HL-60 (cell line): ENCODE results near the gene GPRC5B.

Source experiments
- DNase-seq, 2 experiments: peaks; one replicate each; pipeline ENCODE4 v3.0.0-alpha.2; 2010 to 2020; ENCODE audit warnings: low read depth in 1 of 2, low spot score in 1 of 2
- H3K27ac ChIP-seq: fragments of 250-450 bp; sonication (Bioruptor Pico); replicated peaks from 2 replicates; pipeline ENCODE4 v1.5.1; 2020; ENCODE audit warnings: mild to moderate bottlenecking, moderate library complexity
- H3K27me3 ChIP-seq: fragments of 250-450 bp; sonication (Bioruptor Pico); 2 replicates; pipeline ENCODE4 v1.5.1; 2021; ENCODE audit warnings: mild to moderate bottlenecking, moderate library complexity; ENCODE audit not compliant: insufficient read depth, poor library complexity, severe bottlenecking
- H3K4me3 ChIP-seq: replicated peaks from 2 replicates; pipeline ENCODE4 v1.5.1; 2011; ENCODE audit warnings: mild to moderate bottlenecking, control low read depth, low read length; ENCODE audit not compliant: insufficient read depth
- GABPA ChIP-seq: IDR thresholded peaks from 2 replicates; pipeline ENCODE4 v1.6.1; 2012; ENCODE audit warnings: low read depth
- POLR2AphosphoS5 ChIP-seq: IDR thresholded peaks from 2 replicates; pipeline ENCODE4 v1.6.1; 2012; ENCODE audit warnings: low read depth
- SPI1 ChIP-seq: IDR thresholded peaks from 2 replicates; pipeline ENCODE4 v1.6.1; 2012; ENCODE audit warnings: low read depth, mild to moderate bottlenecking, borderline replicate concordance
- TF ChIP-seq, protein P1 (sequence below): IDR thresholded peaks from 2 replicates; pipeline ENCODE4 v1.6.1; 2012; ENCODE audit warnings: low read depth; ENCODE audit not compliant: insufficient replicate concordance
- TF ChIP-seq, protein P2 (sequence below): IDR thresholded peaks from one replicate; pipeline ENCODE4 v1.5.1; 2011; ENCODE audit warnings: low read length, control low read depth, inconsistent platforms; ENCODE audit not compliant: insufficient read depth

GPRC5B gene

DNA sequence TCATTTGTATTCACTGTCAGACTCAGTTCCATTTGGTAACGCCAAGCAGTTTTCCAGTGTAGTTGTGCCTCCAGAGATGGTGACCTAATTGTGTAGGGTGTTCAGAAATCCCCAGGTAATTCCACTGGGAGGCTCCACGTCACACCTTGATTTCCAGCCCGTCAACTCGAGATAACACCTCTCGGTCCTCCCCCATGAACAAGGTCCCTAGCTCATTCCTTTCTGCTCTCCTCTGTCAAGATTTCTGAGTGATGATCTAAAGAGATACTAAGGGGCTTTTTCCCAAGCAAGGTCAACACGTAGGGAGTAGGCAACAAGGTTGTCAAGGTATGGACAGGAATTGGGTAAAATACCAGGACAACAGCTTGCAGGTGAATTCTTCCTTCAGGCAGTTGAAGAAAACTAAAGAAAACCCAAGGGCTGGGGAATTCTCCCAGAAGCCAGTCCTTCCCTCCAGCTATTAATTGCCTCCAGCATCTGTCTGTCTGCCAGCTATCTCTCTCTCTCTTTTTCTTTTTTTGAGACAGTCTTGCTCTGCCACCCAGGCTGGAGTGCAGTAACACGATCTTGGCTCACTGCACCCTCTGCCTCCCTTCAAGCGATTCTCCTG, 31.4 kb downstream of the GPRC5B start:
- H3K4me3 ChIP-seq = no peak overlapping the region
- no peaks in the 10 kb centered on the region for H3K27me3 ChIP-seq
- TF ChIP-seq, protein P1, sequence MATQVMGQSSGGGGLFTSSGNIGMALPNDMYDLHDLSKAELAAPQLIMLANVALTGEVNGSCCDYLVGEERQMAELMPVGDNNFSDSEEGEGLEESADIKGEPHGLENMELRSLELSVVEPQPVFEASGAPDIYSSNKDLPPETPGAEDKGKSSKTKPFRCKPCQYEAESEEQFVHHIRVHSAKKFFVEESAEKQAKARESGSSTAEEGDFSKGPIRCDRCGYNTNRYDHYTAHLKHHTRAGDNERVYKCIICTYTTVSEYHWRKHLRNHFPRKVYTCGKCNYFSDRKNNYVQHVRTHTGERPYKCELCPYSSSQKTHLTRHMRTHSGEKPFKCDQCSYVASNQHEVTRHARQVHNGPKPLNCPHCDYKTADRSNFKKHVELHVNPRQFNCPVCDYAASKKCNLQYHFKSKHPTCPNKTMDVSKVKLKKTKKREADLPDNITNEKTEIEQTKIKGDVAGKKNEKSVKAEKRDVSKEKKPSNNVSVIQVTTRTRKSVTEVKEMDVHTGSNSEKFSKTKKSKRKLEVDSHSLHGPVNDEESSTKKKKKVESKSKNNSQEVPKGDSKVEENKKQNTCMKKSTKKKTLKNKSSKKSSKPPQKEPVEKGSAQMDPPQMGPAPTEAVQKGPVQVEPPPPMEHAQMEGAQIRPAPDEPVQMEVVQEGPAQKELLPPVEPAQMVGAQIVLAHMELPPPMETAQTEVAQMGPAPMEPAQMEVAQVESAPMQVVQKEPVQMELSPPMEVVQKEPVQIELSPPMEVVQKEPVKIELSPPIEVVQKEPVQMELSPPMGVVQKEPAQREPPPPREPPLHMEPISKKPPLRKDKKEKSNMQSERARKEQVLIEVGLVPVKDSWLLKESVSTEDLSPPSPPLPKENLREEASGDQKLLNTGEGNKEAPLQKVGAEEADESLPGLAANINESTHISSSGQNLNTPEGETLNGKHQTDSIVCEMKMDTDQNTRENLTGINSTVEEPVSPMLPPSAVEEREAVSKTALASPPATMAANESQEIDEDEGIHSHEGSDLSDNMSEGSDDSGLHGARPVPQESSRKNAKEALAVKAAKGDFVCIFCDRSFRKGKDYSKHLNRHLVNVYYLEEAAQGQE = no peak
- TF ChIP-seq POLR2AphosphoS5 (no peak), SPI1 (no peak), GABPA (no peak)
- TF ChIP-seq, protein P2, sequence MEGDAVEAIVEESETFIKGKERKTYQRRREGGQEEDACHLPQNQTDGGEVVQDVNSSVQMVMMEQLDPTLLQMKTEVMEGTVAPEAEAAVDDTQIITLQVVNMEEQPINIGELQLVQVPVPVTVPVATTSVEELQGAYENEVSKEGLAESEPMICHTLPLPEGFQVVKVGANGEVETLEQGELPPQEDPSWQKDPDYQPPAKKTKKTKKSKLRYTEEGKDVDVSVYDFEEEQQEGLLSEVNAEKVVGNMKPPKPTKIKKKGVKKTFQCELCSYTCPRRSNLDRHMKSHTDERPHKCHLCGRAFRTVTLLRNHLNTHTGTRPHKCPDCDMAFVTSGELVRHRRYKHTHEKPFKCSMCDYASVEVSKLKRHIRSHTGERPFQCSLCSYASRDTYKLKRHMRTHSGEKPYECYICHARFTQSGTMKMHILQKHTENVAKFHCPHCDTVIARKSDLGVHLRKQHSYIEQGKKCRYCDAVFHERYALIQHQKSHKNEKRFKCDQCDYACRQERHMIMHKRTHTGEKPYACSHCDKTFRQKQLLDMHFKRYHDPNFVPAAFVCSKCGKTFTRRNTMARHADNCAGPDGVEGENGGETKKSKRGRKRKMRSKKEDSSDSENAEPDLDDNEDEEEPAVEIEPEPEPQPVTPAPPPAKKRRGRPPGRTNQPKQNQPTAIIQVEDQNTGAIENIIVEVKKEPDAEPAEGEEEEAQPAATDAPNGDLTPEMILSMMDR = no peak
- DNase-seq = no peak
- no peak overlapping the region for H3K27ac ChIP-seq

DNA sequence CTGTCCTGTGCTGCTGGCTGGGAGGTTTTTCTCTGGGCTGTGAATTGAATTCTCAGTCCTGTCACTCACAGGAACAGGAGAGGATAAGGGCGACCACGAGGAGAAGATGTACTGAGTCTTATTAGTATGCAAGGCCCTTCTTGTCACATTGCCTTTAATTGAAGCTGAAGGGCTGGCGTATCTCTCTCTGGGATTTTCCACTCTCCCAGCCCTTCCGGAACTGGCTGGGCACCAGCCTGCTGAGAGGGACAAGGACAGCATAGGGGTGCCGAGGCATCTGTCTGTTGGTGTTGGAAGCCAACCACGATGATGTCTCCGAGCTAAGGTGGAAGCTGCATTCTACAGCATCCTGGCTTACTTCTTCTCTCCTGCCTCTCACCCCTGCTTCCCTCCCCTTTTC, 33.2 kb downstream of the GPRC5B start:
- TF ChIP-seq GABPA (no peak), SPI1 (no peak), POLR2AphosphoS5 (no peak)
- TF ChIP-seq, protein P1 = no peak
- TF ChIP-seq, protein P2 = no peak
- H3K27me3 ChIP-seq = no peaks in the 10 kb centered on the region
- no peak overlapping the region for H3K27ac ChIP-seq
- no peak overlapping the region for H3K4me3 ChIP-seq
- DNase-seq = no peak

DNA sequence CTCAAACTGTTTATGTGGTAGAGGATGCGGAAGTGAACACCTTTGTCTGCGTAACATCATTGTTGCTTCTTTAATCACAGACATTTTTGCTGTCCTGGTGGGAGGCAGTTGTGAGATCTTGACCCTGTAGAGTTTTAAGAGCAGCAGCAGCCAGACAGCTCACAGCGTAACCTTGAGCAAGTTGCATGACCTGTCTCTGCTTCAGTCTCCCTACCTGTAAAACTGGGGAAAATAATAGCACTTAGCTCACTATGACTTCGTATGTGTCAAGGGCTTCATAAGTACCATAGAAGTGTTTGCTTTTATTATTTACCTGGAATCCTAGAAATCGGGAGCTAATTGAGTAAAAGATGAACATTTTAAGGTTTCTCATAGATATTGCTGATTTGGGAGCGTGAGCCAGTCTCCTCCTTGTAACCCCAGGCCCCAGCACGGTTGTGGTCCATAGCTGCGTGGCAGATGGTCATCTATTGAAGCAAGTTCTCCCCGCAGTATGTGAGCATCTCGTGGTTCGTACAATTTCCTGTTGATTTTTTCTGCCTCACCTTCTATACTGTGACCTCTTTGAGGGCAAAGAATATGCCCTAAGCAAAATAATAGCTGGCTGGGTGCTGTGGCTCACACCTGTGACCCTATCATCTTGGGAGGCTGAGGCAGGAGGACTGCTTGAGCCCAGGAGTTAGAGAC, 34.4 kb downstream of the GPRC5B start:
- no peak for DNase-seq
- no peak for TF ChIP-seq GABPA
- TF ChIP-seq, protein P1 = no peak
- TF ChIP-seq SPI1 = no peak
- TF ChIP-seq, protein P2 = no peak
- TF ChIP-seq POLR2AphosphoS5 = no peak
- H3K4me3 ChIP-seq = no peak overlapping the region
- no peaks in the 10 kb centered on the region for H3K27me3 ChIP-seq
- no peak overlapping the region for H3K27ac ChIP-seq
